ENCODE data around the gene KAT8.
A peak's percentile ranks its signal among the peaks of the same experiment; 100 is the strongest.
"Not testable (repeated sequence)": the region's sequence is repeated elsewhere in the genome, so short reads cannot be mapped to it uniquely, and the experiment has no call there.

Gene KAT8

GRCh38 chr16:31084584-31085302 lies 32.7 kb upstream of the KAT8 start:
- no peak for FAIRE-seq

GRCh38 chr16:31085411-31085810 lies 32.1 kb upstream of the KAT8 start:
- FAIRE-seq, result no peak

GRCh38 chr16:31085873-31086628 lies 31.4 kb upstream of the KAT8 start:
- no peak for FAIRE-seq

GRCh38 chr16:31086629-31086906 lies 30.9 kb upstream of the KAT8 start:
- no peak for FAIRE-seq

- no peak for FAIRE-seq
Observed at GRCh38 chr16:31087481-31087880, 30.0 kb upstream of the KAT8 start.

- FAIRE-seq, result no peak
Observed at GRCh38 chr16:31087971-31088370, 29.5 kb upstream of the KAT8 start.

GRCh38 chr16:31088459-31089183 lies 28.8 kb upstream of the KAT8 start, which contains the start of gene PRSS53:
Gene PRSS53, minus strand, starts transcription at chr16:31088943. Its CDS starts 134 bp downstream, at chr16:31088809.
- no peak for FAIRE-seq

GRCh38 chr16:31089199-31089598 lies 28.3 kb upstream of the KAT8 start:
- FAIRE-seq, result no peak

GRCh38 chr16:31090540-31090939 lies 26.9 kb upstream of the KAT8 start:
- no peak for FAIRE-seq

- no peak for FAIRE-seq
Observed at GRCh38 chr16:31092330-31092729, 25.1 kb upstream of the KAT8 start.

- FAIRE-seq, result no peak
Observed at GRCh38 chr16:31093132-31093703, 24.2 kb upstream of the KAT8 start.

GRCh38 chr16:31094088-31094423 lies 23.4 kb upstream of the KAT8 start:
- FAIRE-seq, result no peak

GRCh38 chr16:31094424-31095120 lies 22.9 kb upstream of the KAT8 start, which contains the start of gene VKORC1:
Gene VKORC1, minus strand, starts transcription at chr16:31094797. Its CDS starts 68 bp downstream, at chr16:31094729.
- FAIRE-seq, result peak; percentile 97

- FAIRE-seq, result no peak
Observed at GRCh38 chr16:31099860-31100638, 17.4 kb upstream of the KAT8 start.

- not testable (repeated sequence) for FAIRE-seq
Observed at GRCh38 chr16:31100876-31101641, 16.4 kb upstream of the KAT8 start.

- FAIRE-seq, result peak; percentile 44
Observed at GRCh38 chr16:31105677-31106213, 11.7 kb upstream of the KAT8 start.

- FAIRE-seq, result no peak
Observed at GRCh38 chr16:31106509-31107464, 10.7 kb upstream of the KAT8 start.

- FAIRE-seq, result no peak
Observed at GRCh38 chr16:31107465-31107867, 10.0 kb upstream of the KAT8 start.

GRCh38 chr16:31108035-31108793 lies 9.2 kb upstream of the KAT8 start, which contains the start of gene BCKDK:
Gene BCKDK, plus strand, starts transcription at chr16:31108386. Its CDS starts 838 bp downstream, at chr16:31109224.
- FAIRE-seq, result no peak
